H1 (cell line): ENCODE data around the gene WIPF3. TPM values are rescaled to one million over a fixed set of nuclear protein-coding genes. Genes with fewer than 3 reads are reported as not detected.

Experiments
- polyA plus RNA-seq, 7 experiments: library from polyadenylated mRNA; depleted of rRNA in 3 of 7; stranded (reverse) in 5 of 7; unstranded in 2 of 7; fragments of >200 nt in 5 of 7; fragments of 200-250 nt in 2 of 7; gene quantifications; 1 replicate in 5 of 7; 2 replicates in 1 of 7; 4 replicates in 1 of 7; pipeline versions ENCODE4 v1.2.1 to v1.2.3, GENCODE V29; 2011 to 2013; ENCODE audit warnings: missing spikeins in 2 of 7, mixed read lengths in 2 of 7
- total RNA-seq: library from RNA; stranded (reverse); fragmentation: NEBNext Ultra II Directional; extraction: Animal tissue kit (Norgen Biotek cat#: 25700); gene quantifications from 2 replicates; pipeline ENCODE4 v1.2.1, GENCODE V29; 2021
- TF ChIP-seq, protein P1 (sequence below), 3 experiments: IDR thresholded peaks; 1 replicate in 2 of 3; 2 replicates in 1 of 3; pipeline versions ENCODE4 v1.5.1 to v1.6.1; 2011; ENCODE audit warnings: low read length in 3 of 3, mild to moderate bottlenecking in 3 of 3, inconsistent platforms in 2 of 3, low read depth in 1 of 3, moderate library complexity in 1 of 3; ENCODE audit not compliant: insufficient read depth in 1 of 3; ENCODE audit errors: control extremely low read depth in 1 of 3

The WIPF3 gene
- total and polyA plus RNA-seq, 2 of the 8 experiments (the other 6 are each of a cell fraction or from before 2014, with no cell fraction given) = 5.0 to 12.1 TPM

DNA sequence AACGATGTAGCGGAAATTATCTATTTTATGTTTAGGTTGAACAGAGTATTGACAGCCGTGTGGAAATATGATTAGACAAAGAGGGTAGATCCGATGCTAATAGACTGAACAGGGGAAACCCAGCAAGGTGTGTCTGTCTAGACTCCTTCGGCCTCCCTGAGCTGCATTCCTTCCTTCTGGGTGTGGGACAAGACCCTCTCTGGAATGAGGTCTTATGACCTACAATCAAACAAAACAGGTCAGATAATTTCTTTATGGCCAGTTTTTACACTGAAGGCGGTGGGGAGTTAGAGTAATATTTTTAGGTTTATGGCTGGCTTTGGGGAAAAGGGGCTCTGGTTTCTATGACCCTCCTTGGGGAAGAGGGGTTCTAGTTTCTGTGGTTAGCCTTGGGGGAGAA, 41.2 kb downstream of the WIPF3 start (continued):
- TF ChIP-seq, protein P1, sequence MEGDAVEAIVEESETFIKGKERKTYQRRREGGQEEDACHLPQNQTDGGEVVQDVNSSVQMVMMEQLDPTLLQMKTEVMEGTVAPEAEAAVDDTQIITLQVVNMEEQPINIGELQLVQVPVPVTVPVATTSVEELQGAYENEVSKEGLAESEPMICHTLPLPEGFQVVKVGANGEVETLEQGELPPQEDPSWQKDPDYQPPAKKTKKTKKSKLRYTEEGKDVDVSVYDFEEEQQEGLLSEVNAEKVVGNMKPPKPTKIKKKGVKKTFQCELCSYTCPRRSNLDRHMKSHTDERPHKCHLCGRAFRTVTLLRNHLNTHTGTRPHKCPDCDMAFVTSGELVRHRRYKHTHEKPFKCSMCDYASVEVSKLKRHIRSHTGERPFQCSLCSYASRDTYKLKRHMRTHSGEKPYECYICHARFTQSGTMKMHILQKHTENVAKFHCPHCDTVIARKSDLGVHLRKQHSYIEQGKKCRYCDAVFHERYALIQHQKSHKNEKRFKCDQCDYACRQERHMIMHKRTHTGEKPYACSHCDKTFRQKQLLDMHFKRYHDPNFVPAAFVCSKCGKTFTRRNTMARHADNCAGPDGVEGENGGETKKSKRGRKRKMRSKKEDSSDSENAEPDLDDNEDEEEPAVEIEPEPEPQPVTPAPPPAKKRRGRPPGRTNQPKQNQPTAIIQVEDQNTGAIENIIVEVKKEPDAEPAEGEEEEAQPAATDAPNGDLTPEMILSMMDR (IDR thresholded peaks at IDR 0.05; ENCODE audit: control extremely low read depth in 1 of 3, insufficient read depth in 1 of 3, low read depth in 1 of 3, low read length in 3 of 3) = no peak
